SHP77 treated with DMSO at 0.1 percent for 48 hours (cell line): ENCODE data around the gene HMSD.
"Not testable (repeated sequence)": the region's sequence is repeated elsewhere in the genome, so short reads cannot be mapped to it uniquely, and the experiment has no call there.

Source experiments
- DNase-seq: peaks from one replicate; lab custom pipeline; 2025; lab: John Stamatoyannopoulos, UW

Gene HMSD, protein sequence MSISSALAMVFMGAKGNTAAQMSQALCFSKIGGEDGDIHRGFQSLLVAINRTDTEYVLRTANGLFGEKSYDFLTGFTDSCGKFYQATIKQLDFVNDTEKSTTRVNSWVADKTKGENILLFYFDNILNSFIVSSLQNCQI

DNA sequence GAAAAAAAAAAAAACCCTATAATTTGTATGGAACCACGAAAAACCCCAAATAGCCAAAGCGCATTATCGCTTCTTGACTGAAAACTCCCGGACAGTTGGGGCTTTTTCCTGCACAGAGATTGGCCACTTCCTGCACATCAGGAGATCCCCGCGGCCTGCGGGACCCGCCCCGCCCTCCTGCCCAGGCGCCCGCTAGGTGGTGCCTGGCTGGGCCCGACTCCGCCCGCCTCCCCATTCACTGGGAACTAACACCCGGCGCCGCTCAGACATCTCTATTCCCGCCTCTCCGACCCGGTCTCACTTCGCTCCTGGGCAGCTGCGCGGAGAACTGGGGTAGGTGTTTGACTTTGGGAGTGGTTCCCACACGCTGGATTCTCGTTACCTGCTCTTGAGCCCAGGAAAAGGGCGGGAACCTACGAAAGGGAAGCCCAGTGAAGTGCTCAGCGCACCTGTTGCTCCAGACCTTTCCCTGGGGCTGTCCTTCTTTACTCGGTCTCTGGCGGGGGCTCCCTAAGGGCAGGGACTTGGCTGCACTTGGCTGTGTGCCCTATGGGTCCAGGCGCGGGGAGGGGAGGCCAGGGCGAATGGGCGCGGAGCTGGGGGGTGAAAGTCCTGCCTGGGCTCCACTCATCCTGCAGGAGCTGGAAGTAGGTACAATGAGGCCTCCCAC, at the start of gene HMSD:
Gene HMSD, plus strand, starts transcription at position 234 of the 670 bp plus-strand sequence. CDS start 4,155 bp downstream, outside the sequence.
- peak; percentile 36 for DNase-seq

DNA sequence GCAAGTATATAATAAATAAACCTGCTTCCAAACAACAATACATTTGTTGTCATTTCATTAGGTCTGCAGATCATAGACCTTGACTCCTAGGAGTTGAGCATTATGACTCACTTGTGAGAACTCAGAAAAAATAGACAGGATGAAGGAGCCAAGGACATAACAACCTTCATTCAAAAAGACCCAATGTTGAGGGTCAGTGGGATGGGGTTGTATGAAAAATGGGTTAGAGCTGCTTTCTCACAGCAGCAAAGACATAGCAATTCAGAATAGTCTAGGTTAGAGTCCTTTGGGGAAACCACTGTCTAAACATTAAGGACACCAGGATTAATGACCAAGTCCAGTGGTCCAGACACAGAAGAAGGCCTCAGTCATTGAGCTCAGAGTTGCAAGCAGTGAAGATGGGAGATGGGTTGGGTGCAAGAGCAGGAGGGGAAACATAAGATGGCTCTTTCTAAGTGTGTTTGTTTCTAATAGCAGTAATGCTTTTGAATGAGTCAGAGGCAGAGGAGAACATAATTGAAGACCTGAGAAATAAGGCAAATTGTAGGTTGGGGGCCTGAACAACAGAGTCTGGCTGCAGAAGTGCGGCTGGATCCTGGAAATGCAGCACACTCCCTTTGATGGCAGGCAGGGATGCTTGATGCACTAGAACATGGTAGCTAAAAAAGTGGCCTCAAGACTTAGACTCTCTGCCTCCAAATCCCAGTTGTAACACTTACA, 45.1 kb upstream of the HMSD start:
- no peak for DNase-seq

DNA sequence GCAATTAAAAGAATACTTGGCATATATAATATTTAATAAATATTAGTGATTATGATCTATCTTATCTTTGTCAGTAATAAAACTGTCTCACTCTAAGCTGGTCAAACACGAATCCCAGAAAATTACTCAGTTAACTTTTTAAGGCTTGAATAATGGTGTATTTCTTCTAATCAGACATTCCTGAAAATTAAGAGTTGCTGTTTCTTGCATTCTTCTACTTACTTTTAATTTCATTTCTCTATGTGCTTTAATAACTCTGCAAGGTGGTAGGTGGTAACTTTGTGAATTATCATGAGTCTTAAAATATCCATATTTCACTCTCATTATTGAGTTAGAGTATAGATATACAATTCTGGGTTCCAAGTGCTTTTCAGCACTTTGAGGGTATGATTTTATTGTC, 44.4 kb upstream of the HMSD start:
- no peak for DNase-seq

DNA sequence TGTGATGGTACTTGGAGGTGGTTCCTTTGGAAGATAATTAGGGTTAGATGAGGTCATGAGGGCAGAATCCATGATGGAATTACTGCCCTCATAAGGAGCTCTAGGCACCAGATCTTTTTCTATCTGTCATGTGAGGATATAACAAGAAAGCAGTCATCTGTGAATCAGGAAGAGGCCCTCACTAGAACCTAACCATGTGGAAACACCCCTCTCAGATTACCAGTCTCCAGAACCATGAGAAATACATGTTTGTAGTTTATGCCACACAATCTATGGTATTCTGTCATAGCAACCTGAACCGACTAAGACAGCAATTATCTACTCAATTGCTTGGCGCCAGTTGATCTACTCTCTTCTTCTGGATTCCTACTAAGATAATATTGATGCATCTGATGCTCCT, 43.7 kb upstream of the HMSD start:
- DNase-seq, result no peak

DNA sequence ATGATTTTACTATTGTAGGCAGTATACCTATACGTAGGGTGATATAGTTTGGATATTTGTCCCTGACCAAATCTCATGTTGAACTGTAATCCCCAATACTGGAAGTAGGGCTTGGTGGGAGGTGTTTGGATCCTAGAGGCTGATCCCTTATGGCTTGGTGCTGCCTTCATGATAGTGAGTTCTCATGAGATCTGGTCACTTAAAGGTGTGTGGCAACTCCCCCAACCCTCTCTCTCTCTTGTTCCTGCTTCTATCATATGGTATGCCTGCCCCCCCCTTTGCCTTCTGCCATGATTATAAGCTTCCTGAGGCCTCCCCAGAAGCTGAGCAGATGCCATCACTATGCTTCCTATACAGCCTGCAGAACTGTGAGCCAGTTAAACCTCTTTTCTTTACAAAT, 43.0 kb upstream of the HMSD start:
- no peak for DNase-seq

DNA sequence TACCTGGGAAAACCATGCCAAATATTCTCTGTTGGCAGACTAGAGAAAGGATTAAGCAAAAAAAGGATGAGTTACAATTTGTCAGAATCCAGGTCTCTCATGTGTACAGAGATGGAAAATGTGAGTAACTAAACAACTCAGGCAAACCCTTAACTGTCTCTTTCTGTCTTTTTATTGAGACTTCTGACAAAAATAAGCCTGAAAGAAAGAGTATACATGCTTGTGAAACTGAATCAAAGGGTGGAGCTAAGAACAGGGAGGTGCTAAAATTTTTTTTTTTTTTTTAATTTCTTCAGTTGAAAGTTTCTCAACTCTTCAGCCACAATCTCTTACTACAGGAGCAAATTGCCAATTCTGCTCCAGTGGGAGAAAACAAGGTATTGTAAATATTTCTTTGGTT, 41.4 kb upstream of the HMSD start, which contains the start of gene SERPINB10:
Gene SERPINB10, plus strand, starts transcription at position 295 of the 400 bp plus-strand sequence. CDS start 7,553 bp downstream, outside the sequence.
- no peak for DNase-seq

DNA sequence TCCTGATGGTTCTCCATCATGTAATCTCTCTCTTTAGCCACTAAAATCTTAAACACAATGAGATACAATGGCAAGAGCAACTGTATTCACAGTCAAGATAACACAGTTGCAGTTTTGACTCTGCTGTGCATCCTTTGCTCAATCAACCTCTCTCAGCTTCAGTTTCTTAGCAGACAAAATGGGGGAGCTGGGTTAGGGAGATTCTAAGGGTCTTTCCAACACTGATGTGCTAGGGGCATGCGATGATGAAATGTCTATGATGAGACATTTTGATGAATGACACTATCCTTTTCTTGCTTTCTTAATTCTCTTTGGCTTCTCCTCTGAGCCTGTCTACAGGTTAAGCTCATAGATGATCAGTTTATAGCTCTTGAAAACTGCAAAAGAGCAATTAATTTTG, 40.2 kb upstream of the HMSD start:
- DNase-seq, result no peak

DNA sequence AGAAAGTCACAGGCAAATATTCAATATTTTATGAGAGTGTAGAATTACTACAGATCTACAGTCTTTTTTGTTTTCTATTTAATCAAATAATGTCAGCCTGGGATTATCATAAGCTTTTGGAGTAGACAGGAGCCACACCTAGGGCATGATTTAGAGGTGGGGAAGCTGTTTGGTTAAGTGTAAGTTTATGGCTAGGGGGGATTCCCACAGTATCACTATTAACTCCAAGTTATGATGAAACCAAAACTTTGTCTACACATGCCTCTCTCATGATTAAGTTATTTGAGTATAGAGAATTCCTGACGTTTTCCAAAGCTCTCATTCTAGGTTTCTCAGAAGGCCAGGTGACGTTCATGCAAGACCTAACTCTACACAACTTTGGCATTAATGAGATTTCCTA, 39.2 kb upstream of the HMSD start:
- no peak for DNase-seq

DNA sequence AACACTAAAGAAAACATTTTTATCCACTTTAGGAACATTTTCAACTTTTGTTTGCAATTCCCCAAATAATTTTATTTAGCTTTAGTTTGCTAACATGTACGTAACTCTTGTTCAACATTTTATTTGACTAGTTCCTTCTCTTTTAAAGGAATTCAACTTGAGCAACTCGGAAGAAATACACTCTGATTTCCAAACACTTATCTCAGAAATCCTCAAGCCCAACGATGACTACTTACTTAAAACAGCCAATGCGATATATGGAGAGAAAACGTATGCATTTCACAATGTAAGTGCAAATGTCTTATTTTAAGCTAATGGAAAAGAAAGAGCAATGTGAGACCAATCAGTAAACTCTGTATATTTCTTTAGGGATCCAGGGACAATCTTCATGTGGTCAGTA, 31.3 kb upstream of the HMSD start:
- DNase-seq, result no peak

DNA sequence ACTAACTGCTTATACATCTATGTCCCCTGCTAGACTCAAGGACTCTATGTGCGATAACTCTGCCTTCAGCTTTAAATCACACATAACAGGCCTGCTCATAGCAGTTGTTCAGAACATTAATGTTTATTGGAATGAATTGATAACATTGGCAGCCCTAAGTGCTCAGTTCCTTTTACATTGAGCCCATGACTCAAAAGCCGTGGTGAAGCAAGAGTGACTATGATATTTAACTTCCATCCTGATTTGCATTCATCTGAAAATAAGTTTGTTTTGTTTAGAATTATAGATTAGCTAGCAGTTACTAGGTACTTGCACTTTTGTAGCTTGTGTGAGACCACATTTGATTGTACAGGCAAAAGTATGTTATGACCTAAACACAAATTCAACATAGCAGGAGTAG, 27.1 kb upstream of the HMSD start:
- no peak for DNase-seq

DNA sequence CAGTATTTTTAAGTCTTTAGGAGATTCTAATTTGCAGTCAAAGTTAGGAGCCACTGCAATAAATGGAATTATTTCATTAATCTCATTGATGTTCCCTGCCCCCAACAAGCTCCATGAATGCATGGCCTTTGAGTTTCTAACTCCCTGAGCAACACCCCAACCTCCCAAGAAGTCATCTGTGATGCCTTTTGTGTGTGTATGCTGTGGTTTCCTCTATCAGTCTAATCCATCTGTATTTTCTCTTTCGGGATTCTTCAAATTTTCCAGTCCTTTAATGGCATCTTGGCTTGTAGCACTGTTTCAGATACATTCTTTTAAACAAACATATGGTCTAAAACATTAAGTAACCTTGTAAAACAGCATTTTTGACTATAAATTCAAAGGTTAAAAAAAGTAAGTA, 24.6 kb upstream of the HMSD start:
- DNase-seq, result no peak

DNA sequence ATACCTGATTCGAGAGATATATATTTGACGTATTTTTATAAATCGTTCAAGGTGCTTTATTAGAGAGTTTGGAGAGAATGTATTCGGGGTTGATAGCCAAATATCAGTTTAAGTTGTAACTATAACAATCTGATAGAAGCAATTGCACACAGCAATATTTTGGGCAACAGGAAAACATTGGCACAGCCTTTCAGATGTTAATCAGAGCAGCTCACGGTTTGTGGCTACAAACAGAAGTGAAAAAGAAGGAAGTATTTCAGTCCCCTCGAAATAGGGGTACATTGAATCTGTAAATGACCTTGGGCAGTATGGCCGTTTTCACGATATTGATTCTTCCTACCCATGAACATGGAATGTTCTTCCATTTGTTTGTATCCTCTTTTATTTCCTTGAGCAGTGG, 20.8 kb upstream of the HMSD start:
- no peak for DNase-seq

DNA sequence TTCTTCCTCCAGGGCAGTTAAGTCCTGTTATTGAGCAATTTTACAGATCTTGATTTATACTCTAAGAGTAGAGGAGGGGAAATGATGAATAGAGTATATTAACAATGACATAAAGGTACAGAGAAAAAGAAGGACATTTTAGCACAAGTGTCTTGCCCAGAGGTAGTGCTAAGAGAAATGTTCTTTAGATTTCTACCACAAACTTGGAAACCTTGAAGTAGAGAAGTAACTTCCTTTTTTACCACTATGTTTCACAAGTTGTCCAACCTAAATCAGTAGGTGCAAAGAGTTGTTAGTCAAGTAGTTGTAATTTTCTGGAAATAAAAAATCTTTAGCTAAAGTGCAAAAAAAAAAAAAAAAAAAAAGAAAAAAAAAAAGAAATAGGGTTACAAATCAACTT, 19.7 kb upstream of the HMSD start:
- not testable (repeated sequence) for DNase-seq

DNA sequence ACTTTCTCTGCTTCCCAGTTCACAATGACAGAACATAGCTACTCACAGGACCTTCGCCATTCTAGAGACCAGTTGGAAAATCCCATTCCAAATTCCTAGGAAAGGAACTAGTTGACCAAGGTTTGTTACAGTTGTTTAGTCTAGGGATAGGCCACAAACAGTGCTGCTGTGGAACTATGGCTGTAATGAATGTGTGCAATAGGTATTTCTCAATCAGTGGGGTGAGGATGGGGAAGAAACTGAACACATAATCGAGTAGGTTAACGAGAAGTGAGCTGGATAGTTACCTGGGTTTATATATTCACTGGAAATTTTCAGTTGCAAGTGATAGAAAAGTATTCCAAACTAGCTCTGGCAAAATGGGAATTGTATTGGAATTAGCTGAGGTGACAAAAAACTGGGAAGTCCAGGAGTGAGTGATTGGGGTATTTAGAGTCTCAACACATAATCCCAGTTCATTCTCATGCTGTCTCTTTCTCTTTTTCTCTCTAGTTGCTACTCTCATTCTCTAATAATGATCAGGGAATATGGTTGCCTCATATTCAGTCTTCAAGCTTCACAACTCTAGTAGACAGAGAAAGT, 18.2 kb upstream of the HMSD start:
- no peak for DNase-seq

DNA sequence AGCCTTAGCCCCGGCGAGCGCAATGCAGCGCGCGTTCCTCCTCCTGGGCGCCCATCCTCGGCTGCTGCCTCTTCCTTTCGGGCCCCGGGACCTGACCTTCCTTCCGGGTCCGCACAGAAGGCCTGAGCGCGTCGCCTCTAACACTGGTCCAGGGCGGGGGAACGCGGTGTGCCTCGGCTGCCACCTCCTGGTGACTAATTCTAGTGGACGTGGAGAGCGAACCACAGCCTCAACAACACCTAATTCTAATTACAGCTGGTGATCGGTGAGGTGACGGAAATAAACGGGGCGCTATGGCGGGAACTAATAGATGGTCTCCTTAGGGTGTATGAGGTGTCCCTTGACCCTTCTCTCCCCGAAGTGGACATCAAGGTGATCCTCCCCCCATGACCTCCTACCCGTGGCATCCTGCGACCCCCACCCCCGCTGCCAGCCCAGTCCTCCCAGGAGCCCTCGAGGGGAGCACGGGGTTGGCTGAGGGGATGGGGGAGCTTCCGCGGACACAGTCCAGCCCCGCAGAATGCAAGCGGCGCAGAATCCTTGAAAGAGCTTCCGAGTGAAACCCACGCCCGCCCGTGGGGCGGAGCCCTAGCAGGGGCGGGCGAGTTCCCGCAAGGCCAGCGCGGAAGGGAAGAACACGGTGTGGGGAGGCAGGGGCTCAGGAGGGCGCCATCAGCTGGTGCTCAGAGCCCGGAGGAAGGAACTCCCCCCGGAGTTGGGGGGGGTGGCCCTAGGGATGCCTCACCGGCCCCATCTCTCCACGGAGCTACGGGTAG, 12.8 kb upstream of the HMSD start:
- DNase-seq, result peak; percentile 66

DNA sequence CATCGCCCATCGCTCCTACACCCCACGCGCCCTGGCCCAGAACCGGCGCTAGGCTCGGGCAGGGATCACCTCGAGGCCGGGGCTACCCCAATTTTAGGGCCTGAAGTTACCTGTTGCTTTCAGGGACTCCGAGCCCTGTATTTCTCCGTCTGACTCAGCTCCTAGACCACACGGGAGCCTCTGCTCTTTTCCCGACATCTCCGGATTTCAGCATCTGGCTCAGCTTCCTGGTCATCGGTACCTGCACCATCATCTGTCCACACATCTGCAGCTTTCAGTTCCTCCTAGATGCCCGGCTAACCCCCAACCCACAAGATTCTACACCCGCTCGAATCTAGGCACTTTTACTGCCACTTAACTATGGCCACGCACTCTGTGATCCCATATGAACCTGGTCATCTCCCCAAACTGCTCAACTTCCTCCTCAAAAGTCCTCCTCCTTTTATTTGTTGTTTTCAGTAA, 12.1 kb upstream of the HMSD start:
- DNase-seq, result no peak

DNA sequence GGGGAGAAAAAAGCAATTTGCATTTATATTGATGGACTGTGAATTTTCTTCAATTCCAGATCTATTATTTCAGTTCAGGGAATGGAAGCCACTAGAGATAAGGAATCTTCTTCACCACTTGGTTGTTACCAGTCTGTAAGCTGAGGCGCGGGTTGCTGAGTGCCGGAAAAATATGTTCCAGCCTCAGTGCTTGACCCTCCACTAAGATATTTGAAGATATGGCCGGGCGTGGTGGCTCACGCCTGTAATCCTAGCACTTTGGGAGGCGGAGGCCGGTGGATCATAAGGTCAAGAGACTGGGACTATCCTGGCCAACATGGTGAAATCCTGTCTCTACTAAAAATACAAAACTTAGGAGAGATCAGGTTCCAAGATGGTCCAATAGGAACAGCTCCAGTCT, 9.1 kb upstream of the HMSD start:
- no peak for DNase-seq

DNA sequence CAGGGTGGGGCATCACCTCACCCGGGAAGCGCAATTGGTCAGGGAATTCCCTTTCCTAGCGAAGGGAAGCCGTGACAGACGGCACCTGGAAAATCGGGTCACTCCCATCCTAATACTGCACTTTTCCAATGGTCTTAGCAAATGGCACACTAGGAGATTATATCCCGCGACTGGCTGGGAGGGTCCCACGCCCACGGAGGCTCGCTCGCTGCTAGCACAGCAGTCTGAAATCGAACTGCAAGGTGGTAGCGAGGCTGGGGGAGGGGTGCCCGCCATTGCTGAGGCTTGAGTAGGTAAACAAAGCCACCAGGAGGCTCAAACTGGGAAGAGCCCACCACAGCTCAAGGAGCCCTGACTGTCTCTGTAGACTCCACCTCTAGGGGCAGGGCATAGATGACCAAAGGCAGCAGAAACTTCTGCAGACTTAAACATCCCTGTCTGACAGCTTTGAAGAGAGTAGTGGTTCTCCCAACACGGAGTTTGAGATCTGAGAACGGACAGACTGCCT, 8.5 kb upstream of the HMSD start:
- not testable (repeated sequence) for DNase-seq

DNA sequence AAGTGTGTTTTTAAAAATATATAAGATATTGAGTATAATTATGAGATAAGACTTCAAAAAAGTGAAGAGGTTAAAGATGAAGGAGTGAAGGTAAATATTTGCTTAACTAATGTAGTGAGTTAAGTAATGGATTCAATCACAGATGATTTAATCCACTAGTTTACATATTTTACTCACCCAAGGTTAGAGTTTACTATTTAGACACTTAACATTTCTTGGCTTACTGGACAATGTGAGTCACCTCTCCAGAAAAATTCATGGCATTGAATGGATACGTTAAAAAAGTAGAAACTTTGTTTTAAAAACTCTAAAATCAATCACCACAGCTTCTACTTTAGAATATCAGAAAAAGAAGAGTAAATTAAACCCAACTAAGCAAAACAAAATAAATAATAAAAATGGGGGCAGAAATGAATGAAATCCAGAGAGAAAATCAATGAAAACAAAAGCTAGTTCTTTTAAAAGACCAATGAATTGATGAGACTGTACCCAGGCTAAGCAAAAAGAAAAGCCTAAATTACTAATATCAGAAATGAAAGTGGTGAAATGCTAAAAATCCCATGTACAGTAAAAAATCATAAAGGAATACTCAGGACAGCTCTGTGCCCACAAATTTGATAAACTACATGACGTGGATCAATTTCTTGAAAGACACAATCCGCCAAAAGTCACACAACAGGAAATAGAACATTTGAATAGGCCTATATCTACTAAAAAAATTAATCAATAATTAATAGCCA, 1.9 kb upstream of the HMSD start:
- no peak for DNase-seq

DNA sequence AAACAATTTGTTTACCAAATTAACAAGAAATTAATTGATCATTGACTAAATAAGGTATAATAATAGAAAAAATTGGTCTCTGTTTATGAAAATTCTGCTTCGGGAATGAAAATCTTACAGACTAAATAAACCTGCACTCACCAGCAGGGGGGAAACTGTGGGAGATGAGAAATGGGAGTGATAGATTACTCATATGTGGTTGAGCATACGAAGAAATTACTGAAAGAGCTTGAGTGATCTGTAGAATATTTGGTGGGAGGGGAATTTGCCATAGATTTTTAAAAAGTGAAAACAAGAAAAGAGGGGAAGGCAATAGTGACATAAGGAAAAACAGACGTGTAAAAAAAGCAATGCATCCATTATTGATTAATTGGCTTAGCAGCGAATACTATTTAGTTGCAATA, 2.2 kb downstream of the HMSD start:
- no peak for DNase-seq

DNA sequence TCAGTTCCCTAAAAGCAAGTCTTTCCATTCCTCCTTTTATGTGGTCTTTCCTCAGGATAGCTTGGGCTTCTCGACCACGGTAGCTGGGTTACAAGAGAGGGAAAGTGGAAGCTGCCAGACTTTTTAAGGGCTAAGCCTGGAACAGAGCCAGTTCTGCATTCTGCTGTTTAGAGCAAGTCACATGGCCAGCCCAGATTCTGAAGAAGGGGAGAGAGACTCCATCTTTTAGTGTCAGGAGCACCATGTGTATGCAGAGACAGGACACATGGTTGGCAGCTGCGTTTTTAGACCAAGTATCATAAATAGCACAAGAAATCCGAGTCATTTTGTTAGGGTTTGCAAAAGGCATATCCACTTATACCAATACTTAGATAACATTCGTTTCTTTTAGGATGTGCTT, 4.7 kb downstream of the HMSD start:
- DNase-seq, result no peak
